Measurements from ENCODE around the gene CCSER2.

DNA sequence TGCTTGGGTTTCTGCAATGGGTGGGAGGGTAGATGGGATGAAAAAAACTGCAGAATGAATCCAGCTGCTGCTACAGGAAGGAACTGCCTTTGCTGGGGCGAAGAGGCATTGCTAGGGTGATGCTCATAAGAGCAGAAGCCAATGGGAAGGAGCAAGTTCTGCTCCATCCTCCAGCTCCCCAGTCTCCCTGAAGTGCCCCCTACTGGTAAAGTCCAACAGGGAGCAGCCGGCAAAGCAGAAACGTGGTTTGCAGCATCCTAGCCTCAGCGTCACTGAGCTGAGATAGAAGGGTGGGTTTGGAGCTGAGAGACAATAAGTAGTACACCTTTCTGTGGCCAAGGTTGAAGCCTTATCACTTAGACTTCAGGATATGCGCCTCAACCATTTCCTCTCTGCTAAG is 220.5 kb downstream of the CCSER2 start:
- TF ChIP-seq EZH2 (IDR thresholded peaks at IDR 0.05; ENCODE audit: insufficient read depth, poor library complexity, severe bottlenecking) (no peak), EZH2phosphoT487 (IDR thresholded peaks at IDR 0.05; ENCODE audit: insufficient read depth, low read depth) (no peak)
